ENCODE data around the gene ZNF438.

DNA sequence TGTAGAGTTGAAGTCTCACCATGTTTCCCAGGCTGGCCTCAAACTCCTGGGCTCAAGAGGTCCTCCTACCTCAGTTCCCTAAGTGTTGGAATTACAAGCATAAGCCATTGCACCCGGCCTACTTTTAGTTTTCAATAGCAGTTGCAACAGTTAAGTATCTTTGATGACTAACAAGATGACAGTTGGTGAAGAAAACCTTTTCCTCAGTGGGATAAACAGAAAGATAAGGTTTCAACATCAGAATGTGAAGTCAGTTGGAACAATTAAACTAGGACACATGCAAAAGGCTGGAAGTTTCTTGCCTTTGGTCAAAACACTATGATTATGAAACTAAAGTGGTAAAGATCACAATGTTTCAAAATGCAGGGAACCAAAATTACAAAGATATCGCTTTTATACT is 169.2 kb downstream of the ZNF438 start:
- TF ChIP-seq, protein P1, sequence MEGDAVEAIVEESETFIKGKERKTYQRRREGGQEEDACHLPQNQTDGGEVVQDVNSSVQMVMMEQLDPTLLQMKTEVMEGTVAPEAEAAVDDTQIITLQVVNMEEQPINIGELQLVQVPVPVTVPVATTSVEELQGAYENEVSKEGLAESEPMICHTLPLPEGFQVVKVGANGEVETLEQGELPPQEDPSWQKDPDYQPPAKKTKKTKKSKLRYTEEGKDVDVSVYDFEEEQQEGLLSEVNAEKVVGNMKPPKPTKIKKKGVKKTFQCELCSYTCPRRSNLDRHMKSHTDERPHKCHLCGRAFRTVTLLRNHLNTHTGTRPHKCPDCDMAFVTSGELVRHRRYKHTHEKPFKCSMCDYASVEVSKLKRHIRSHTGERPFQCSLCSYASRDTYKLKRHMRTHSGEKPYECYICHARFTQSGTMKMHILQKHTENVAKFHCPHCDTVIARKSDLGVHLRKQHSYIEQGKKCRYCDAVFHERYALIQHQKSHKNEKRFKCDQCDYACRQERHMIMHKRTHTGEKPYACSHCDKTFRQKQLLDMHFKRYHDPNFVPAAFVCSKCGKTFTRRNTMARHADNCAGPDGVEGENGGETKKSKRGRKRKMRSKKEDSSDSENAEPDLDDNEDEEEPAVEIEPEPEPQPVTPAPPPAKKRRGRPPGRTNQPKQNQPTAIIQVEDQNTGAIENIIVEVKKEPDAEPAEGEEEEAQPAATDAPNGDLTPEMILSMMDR (conservative IDR thresholded peaks at IDR 0.05 in 1 of 2, IDR thresholded peaks at IDR 0.05 in 1 of 2; ENCODE audit: extremely low read depth in 1 of 2, insufficient read depth in 1 of 2, low read depth in 1 of 2, low read length in 2 of 2) = no peak
- TF ChIP-seq EZH2 (IDR thresholded peaks at IDR 0.05; ENCODE audit: borderline replicate concordance, low read length) = no peak
